Heart right ventricle (tissue), 16 donors: ENCODE results near the gene MATCAP1. TPM values are rescaled to one million over a fixed set of nuclear protein-coding genes. Genes with fewer than 3 reads are reported as not detected.

Source experiments
- ATAC-seq, 8 donors: fragments of 200-7000 bp; cut with Tn5 transposase; one replicate each; pipeline ENCODE4 v1.9.1; 2020; ENCODE audit warnings: mild to moderate bottlenecking in 8 of 8, moderate library complexity in 8 of 8, moderate number of reproducible peaks in 1 of 8
- DNase-seq, 2 donors: peaks; one replicate each; pipeline ENCODE4 v3.0.0-alpha.2; 2020
- H3K27ac ChIP-seq, 10 donors: fragments of 200-600 bp; sonication (generic) in 2 of 10; one replicate each; pipeline versions ENCODE4 v1.5.0 to v1.8.0; 2020 to 2022; ENCODE audit warnings: mild to moderate bottlenecking in 3 of 10
- H3K27me3 ChIP-seq, 7 donors: fragments of 200-600 bp; one replicate each; pipeline ENCODE4 v1.8.0; 2021 to 2022; ENCODE audit warnings: mild to moderate bottlenecking in 2 of 7
- H3K36me3 ChIP-seq, 9 donors: fragments of 200-600 bp; sonication (generic) in 1 of 9; one replicate each; pipeline versions ENCODE4 v1.5.0 to v1.8.0; 2020 to 2022; ENCODE audit warnings: mild to moderate bottlenecking in 2 of 9
- H3K4me1 ChIP-seq, 9 donors: fragments of 200-600 bp; sonication (generic) in 1 of 9; one replicate each; pipeline versions ENCODE4 v1.5.0 to v1.8.0; 2020 to 2022; ENCODE audit warnings: mild to moderate bottlenecking in 4 of 9
- H3K4me3 ChIP-seq, 10 donors: fragments of 200-600 bp; sonication (generic) in 2 of 10; one replicate each; pipeline versions ENCODE4 v1.5.0 to v1.8.0; 2020 to 2022; ENCODE audit warnings: mild to moderate bottlenecking in 7 of 10, moderate library complexity in 2 of 10
- H3K9me3 ChIP-seq, 11 donors: fragments of 200-600 bp in 10 of 11; sonication (generic) in 2 of 11; one replicate each; pipeline versions ENCODE4 v1.5.0 to v1.8.0; 2013 to 2022; ENCODE audit warnings: mild to moderate bottlenecking in 2 of 11, control low read depth in 1 of 11, moderate library complexity in 1 of 11
- CTCF ChIP-seq, 9 donors: fragments of 200-600 bp; sonication (generic) in 2 of 9; IDR thresholded peaks; one replicate each; pipeline versions ENCODE4 v1.5.0 to v1.8.0; 2021 to 2022; ENCODE audit warnings: antibody characterized with exemption in 9 of 9, mild to moderate bottlenecking in 5 of 9, moderate library complexity in 1 of 9
- WGBS, 2 donors: extraction: QIAGEN DNeasy Blood & Tissue Kit; methylation state at CpG; one replicate each; pipeline ENCODE4 v1.1.7; 2013; ENCODE audit warnings: inconsistent platforms in 1 of 2; 5-methylcytosine and 5-hydroxymethylcytosine counted together
- intact Hi-C, 10 donors: fragments of 100-400 bp; cut with DNase I; formaldehyde crosslinking; loops; one replicate each; pipeline versions ENCODE4 v1.11.1 to v1.14.2; 2022
- polyA plus RNA-seq, 2 donors: library from polyadenylated mRNA; stranded (reverse); fragments of 200-250 nt; gene quantifications; one replicate each; pipeline ENCODE4 v1.2.3, GENCODE V29; 2013
- total RNA-seq, 10 donors: library from RNA; stranded (reverse); fragmentation: NEBNext Ultra II Directional in 3 of 10; extraction: Animal tissue kit (Norgen Biotek cat#: 25700) in 3 of 10; gene quantifications; one replicate each; pipeline versions ENCODE4 v1.2.1 to v1.2.4, GENCODE V29; 2021 to 2023
- donor health status: Arrhythmogenic right ventricular cardiomyopathy.
- donor health status: ischemic (EF 13 %, LVEDD 7.1; RV severe dilation, severe dysfunction).
- donor health status: healthy with polysubstance abuse.
- donor health status: DM: no; HTN: yes; CAD: no.
- donor health status: DM: no; HTN: no; CAD: no.
- donor health status: ischemic (EF 25% LVEDD 6.9; RV normal size, moderate dysfunction).
- donor health status: ischemic (EF 25% LVEDD 5.7; RV mildly dilated, moderate dysfunction).
- donor health status: healthy.
- donor health status: DM: yes; HTN: yes; CAD: no.
- donor health status: Ischemic cardiomyopathy.
- donor health status: ischemic (EF 35%, LVEDD 5.7; RV mildly dilated, moderate dysfunction).
- donor health status: nonischemic (EF 11% LVEDD 7.7; RV severe dilation, severe dysfunction).
- donor health status: DM: yes; HTN: yes; CAD: no.
- donor health status: PGD.
- donor health status: ischemic (EF 29% LVEDD 5.4; RV normal size, mild dysfunction).
- donor health status: nonischemic (EF 23%, LVEDD 6.1; RV moderate dilation, normal function).

The MATCAP1 gene
- total and polyA plus RNA-seq, 12 donors = 8.0 to 30.9 (median 13.1) TPM

GRCh38 chr16:67182288-67182687, 1.5 kb downstream of the MATCAP1 start:
- no peak for DNase-seq
- Histone ChIP-seq H3K27me3 (peaks cover 0 to 3% (median 0%) of the 10 kb centered on the region in 7 donors), H3K4me1 (peaks cover 12 to 63% (median 45%) of the 10 kb centered on the region in 9 donors), H3K36me3 (peaks cover 0 to 3% (median 0%) of the 10 kb centered on the region in 9 donors), H3K27ac (no peak overlapping the region), H3K9me3 (no peaks in the 10 kb centered on the region), H3K4me3 (no peak overlapping the region)
- 89 to 92% methylated on average over 2 of the region's 2 CpGs for WGBS, 2 donors
- intact Hi-C loops = loop anchor here in 7 of 10 donors (2.0 to 10.0 kb wide), 4 partner anchors 21 to 227 kb away; partner anchors contain the start of genes FHOD1 (in 1 of the 7) and SLC9A5 (in 1 of the 7)
- no peak for TF ChIP-seq CTCF (IDR thresholded peaks at IDR 0.05)
- no peak for ATAC-seq

GRCh38 chr16:67181346-67181745, 2.4 kb downstream of the MATCAP1 start:
- peak overlapping the region in 3 of 10 donors; percentile 3 to 71 (median 23) for H3K27ac ChIP-seq
- H3K4me1 ChIP-seq = peaks cover 12 to 63% (median 45%) of the 10 kb centered on the region in 9 donors
- ATAC-seq = no peak
- H3K9me3 ChIP-seq = no peaks in the 10 kb centered on the region
- H3K4me3 ChIP-seq = no peak overlapping the region
- DNase-seq = no peak
- intact Hi-C loops = loop anchor here in 7 of 10 donors (5.0 to 10.0 kb wide), 3 partner anchors 66 to 227 kb away; partner anchors contain the start of genes FHOD1 (in 1 of the 7) and SLC9A5 (in 1 of the 7)
- WGBS, 2 donors = 42 to 46% methylated on average over 2 of the region's 2 CpGs
- no peak for TF ChIP-seq CTCF (IDR thresholded peaks at IDR 0.05)
- H3K36me3 ChIP-seq = peaks cover 0 to 8% (median 0%) of the 10 kb centered on the region in 9 donors
- H3K27me3 ChIP-seq = peaks cover 0 to 3% (median 0%) of the 10 kb centered on the region in 7 donors

GRCh38 chr16:67180166-67180565, 3.6 kb downstream of the MATCAP1 start:
- no peak overlapping the region for H3K27ac ChIP-seq
- H3K4me1 ChIP-seq = peaks cover 10 to 54% (median 40%) of the 10 kb centered on the region in 9 donors
- no peak overlapping the region for H3K4me3 ChIP-seq
- ATAC-seq = no peak
- peaks cover 0 to 5% (median 0%) of the 10 kb centered on the region in 7 donors for H3K27me3 ChIP-seq
- no peak for DNase-seq
- peaks cover 0 to 16% (median 0%) of the 10 kb centered on the region in 9 donors for H3K36me3 ChIP-seq
- H3K9me3 ChIP-seq = no peaks in the 10 kb centered on the region
- no peak for TF ChIP-seq CTCF (IDR thresholded peaks at IDR 0.05)
- intact Hi-C loops = loop anchor here in 7 of 10 donors (5.0 to 10.0 kb wide), 3 partner anchors 67 to 225 kb away; partner anchors contain the start of genes FHOD1 (in 1 of the 7) and SLC9A5 (in 1 of the 7)
- 95% methylated on average over 16 of the region's 16 CpGs for WGBS, 2 donors

- Histone ChIP-seq H3K27ac (no peak overlapping the region), H3K27me3 (peaks cover 0 to 8% (median 0%) of the 10 kb centered on the region in 7 donors), H3K36me3 (peaks cover 0 to 20% (median 0%) of the 10 kb centered on the region in 9 donors), H3K4me3 (no peak overlapping the region), H3K4me1 (peaks cover 4 to 54% (median 40%) of the 10 kb centered on the region in 9 donors), H3K9me3 (no peaks in the 10 kb centered on the region)
- intact Hi-C loops = loop anchor here in 7 of 10 donors (5.0 to 10.0 kb wide), 3 partner anchors 68 to 225 kb away; partner anchors contain the start of genes FHOD1 (in 1 of the 7) and SLC9A5 (in 1 of the 7)
- 91 to 95% methylated on average over 13 of the region's 13 CpGs for WGBS, 2 donors
- TF ChIP-seq CTCF (IDR thresholded peaks at IDR 0.05) = peak in 1 of 9 donors; percentile 4
- ATAC-seq (no peak), DNase-seq (no peak)
Measured at GRCh38 chr16:67179421-67180080, 4.2 kb downstream of the MATCAP1 start.
